IMR-90 (cell line): Measurements from ENCODE around the gene CCDC61.

Experiments
- BHLHE40 ChIP-seq: fragments of 150-350 bp; IDR thresholded peaks from 2 replicates; pipeline ENCODE4 v1.6.1; 2016; ENCODE audit warnings: mild to moderate bottlenecking, low read depth, low read length
- CEBPB ChIP-seq: IDR thresholded peaks from 2 replicates; pipeline ENCODE4 v1.6.1; 2012; ENCODE audit warnings: low read depth, low read length, improper control_type of control experiment
- CHD1 ChIP-seq: IDR thresholded peaks from 2 replicates; pipeline ENCODE4 v1.6.1; 2012; ENCODE audit warnings: low read depth, low read length, improper control_type of control experiment
- FOS ChIP-seq: fragments of 150-350 bp; IDR thresholded peaks from 2 replicates; pipeline ENCODE4 v1.6.1; 2016; ENCODE audit warnings: low read depth, low read length
- MXI1 ChIP-seq: IDR thresholded peaks from 2 replicates; pipeline ENCODE4 v1.6.1; 2012; ENCODE audit warnings: low read depth, mild to moderate bottlenecking, low read length, moderate library complexity, borderline replicate concordance
- POLR2A ChIP-seq: IDR thresholded peaks from 2 replicates; pipeline ENCODE4 v1.6.1; 2012; ENCODE audit warnings: mild to moderate bottlenecking, low read depth, low read length
- RAD21 ChIP-seq: IDR thresholded peaks from 2 replicates; pipeline ENCODE4 v1.6.1; 2012; ENCODE audit warnings: low read length, improper control_type of control experiment
- RCOR1 ChIP-seq: IDR thresholded peaks from 2 replicates; pipeline ENCODE4 v1.6.1; 2012; ENCODE audit warnings: mild to moderate bottlenecking, low read length, improper control_type of control experiment; ENCODE audit not compliant: insufficient replicate concordance
- RFX5 ChIP-seq: IDR thresholded peaks from 2 replicates; pipeline ENCODE4 v1.8.0; 2012; ENCODE audit warnings: low read depth, mild to moderate bottlenecking, low read length, moderate library complexity
- SMC3 ChIP-seq: fragments of 150-350 bp; IDR thresholded peaks from 2 replicates; pipeline ENCODE4 v1.6.1; 2016; ENCODE audit warnings: low read depth, mild to moderate bottlenecking, antibody characterized with exemption, low read length, moderate library complexity
- TF ChIP-seq, protein P1 (sequence below): conservative IDR thresholded peaks from 2 replicates; pipeline ENCODE4 v1.5.1; 2012; ENCODE audit warnings: mild to moderate bottlenecking, low read depth, low read length, improper control_type of control experiment
- TF ChIP-seq, protein P2 (sequence below): fragments of 150-350 bp; IDR thresholded peaks from 2 replicates; pipeline ENCODE4 v1.6.1; 2017; ENCODE audit warnings: mild to moderate bottlenecking, antibody characterized with exemption, low read length, low read depth
- TF ChIP-seq, protein P3 (sequence below): fragments of 150-350 bp; IDR thresholded peaks from 2 replicates; pipeline ENCODE4 v1.6.1; 2016; ENCODE audit warnings: low read depth, mild to moderate bottlenecking, low read length, moderate library complexity, borderline replicate concordance

DNA sequence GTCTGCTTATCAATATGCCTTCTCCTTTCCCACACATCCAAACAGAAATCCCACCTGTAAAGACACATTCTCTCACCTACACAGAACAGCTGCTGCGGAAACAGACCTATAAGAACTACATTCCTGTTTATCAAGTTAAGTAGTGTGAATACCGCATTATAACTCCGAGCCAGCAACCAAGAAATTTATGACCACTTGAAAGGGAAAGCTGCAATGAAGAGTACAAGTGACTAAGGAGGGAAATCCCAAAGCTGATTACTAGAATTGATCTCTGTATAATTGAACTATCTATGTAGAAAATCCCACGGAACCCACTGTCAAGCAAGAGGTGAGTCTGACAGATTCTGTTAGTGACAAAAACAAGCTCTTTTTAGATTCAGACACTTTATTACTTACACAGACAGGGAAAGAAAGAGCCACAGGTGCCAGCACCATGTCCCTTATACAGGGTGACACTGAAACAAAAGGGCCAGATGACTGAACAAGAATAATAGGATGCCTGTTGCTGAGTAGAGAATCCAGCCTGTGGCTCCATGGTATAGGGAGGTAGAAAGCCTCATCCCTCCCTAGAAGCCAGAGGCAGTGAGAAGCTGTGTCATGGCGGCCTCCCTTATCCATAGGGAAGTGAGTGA, 47.1 kb downstream of the CCDC61 start:
- no peak for TF ChIP-seq POLR2A
- TF ChIP-seq, protein P1, sequence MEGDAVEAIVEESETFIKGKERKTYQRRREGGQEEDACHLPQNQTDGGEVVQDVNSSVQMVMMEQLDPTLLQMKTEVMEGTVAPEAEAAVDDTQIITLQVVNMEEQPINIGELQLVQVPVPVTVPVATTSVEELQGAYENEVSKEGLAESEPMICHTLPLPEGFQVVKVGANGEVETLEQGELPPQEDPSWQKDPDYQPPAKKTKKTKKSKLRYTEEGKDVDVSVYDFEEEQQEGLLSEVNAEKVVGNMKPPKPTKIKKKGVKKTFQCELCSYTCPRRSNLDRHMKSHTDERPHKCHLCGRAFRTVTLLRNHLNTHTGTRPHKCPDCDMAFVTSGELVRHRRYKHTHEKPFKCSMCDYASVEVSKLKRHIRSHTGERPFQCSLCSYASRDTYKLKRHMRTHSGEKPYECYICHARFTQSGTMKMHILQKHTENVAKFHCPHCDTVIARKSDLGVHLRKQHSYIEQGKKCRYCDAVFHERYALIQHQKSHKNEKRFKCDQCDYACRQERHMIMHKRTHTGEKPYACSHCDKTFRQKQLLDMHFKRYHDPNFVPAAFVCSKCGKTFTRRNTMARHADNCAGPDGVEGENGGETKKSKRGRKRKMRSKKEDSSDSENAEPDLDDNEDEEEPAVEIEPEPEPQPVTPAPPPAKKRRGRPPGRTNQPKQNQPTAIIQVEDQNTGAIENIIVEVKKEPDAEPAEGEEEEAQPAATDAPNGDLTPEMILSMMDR, result no peak
- no peak for TF ChIP-seq MXI1
- no peak for TF ChIP-seq RAD21
- TF ChIP-seq CHD1, result no peak
- TF ChIP-seq, protein P2, sequence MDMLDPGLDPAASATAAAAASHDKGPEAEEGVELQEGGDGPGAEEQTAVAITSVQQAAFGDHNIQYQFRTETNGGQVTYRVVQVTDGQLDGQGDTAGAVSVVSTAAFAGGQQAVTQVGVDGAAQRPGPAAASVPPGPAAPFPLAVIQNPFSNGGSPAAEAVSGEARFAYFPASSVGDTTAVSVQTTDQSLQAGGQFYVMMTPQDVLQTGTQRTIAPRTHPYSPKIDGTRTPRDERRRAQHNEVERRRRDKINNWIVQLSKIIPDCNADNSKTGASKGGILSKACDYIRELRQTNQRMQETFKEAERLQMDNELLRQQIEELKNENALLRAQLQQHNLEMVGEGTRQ, result no peak
- TF ChIP-seq CEBPB, result no peak
- TF ChIP-seq, protein P3, sequence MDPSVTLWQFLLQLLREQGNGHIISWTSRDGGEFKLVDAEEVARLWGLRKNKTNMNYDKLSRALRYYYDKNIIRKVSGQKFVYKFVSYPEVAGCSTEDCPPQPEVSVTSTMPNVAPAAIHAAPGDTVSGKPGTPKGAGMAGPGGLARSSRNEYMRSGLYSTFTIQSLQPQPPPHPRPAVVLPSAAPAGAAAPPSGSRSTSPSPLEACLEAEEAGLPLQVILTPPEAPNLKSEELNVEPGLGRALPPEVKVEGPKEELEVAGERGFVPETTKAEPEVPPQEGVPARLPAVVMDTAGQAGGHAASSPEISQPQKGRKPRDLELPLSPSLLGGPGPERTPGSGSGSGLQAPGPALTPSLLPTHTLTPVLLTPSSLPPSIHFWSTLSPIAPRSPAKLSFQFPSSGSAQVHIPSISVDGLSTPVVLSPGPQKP, result no peak
- no peak for TF ChIP-seq RFX5
- no peak for TF ChIP-seq RCOR1
- no peak for TF ChIP-seq FOS
- TF ChIP-seq BHLHE40, result no peak
- TF ChIP-seq SMC3, result no peak
